KMS-11 (cell line): Measurements from ENCODE around the gene RNASE9.
"Not testable (repeated sequence)": the region's sequence is repeated elsewhere in the genome, so short reads cannot be mapped to it uniquely, and the experiment has no call there.

Source experiments
- H2AFZ ChIP-seq: fragments of 200-600 bp; sonication (generic); 2 replicates; pipeline ENCODE4 v1.6.1; 2016; ENCODE audit warnings: antibody characterized with exemption, mixed run types, low read depth
- H3K27ac ChIP-seq: fragments of 200-600 bp; sonication (generic); 2 replicates; pipeline ENCODE4 v1.6.1; 2016; ENCODE audit warnings: mild to moderate bottlenecking, mixed run types
- H3K27me3 ChIP-seq: fragments of 200-600 bp; sonication (generic); 2 replicates; pipeline ENCODE4 v1.6.1; 2017; ENCODE audit warnings: mild to moderate bottlenecking, low read depth, mixed run types, moderate library complexity; ENCODE audit not compliant: insufficient read depth
- H3K36me3 ChIP-seq: fragments of 200-600 bp; sonication (generic); 2 replicates; pipeline ENCODE4 v1.6.1; 2017; ENCODE audit warnings: mild to moderate bottlenecking, mixed run types; ENCODE audit not compliant: insufficient read depth
- H3K4me1 ChIP-seq: fragments of 200-600 bp; sonication (generic); 2 replicates; pipeline ENCODE4 v1.6.1; 2016; ENCODE audit warnings: mild to moderate bottlenecking, low read depth, mixed run types; ENCODE audit not compliant: poor library complexity, severe bottlenecking
- H3K4me2 ChIP-seq: fragments of 200-600 bp; sonication (generic); 2 replicates; pipeline ENCODE4 v1.7.0; 2016; ENCODE audit warnings: mild to moderate bottlenecking, mixed run types
- H3K4me3 ChIP-seq: fragments of 200-600 bp; sonication (generic); IDR thresholded peaks from 2 replicates; pipeline ENCODE4 v1.6.1; 2017; ENCODE audit warnings: low read depth, low read length, mixed read lengths; ENCODE audit not compliant: insufficient read depth
- H3K79me2 ChIP-seq: fragments of 200-600 bp; sonication (generic); 2 replicates; pipeline ENCODE4 v1.6.1; 2016; ENCODE audit warnings: low read depth, mixed run types; ENCODE audit not compliant: insufficient read depth
- H3K9ac ChIP-seq: fragments of 200-600 bp; sonication (generic); 2 replicates; pipeline ENCODE4 v1.6.1; 2016; ENCODE audit warnings: mild to moderate bottlenecking, mixed run types
- H4K20me1 ChIP-seq: fragments of 200-600 bp; sonication (generic); 2 replicates; pipeline ENCODE4 v1.6.1; 2016; ENCODE audit warnings: mild to moderate bottlenecking, mixed run types; ENCODE audit not compliant: insufficient read depth
- TF ChIP-seq, protein P1 (sequence below): fragments of 200-600 bp; sonication (generic); conservative IDR thresholded peaks from 2 replicates; pipeline ENCODE4 v1.6.1; 2017; ENCODE audit warnings: low read depth, mild to moderate bottlenecking, antibody characterized with exemption, low read length, moderate library complexity, mixed read lengths

Gene RNASE9

DNA sequence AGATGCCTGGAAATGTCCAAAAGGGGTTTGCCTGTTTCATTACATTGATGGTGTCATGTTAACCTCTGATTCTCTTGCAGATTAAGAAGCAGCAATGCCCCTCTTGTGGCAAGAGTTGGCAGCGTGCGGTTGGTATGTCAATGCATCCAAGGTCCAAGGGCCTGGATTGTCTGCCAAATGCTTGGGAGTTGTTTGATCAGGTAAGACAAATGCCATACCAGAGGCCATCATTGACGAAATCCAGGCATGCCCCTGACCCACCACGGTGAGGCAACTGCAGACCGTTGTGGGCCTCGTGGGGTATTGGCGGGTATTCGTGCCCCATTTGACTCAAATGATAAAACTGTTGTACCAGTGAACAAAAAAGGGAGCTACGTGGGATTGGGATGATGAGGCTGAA is 41.7 kb upstream of the RNASE9 start:
- Histone ChIP-seq H3K36me3 (no peaks in the 10 kb centered on the region), H3K9ac (no peak overlapping the region), H3K4me3 (no peak overlapping the region), H2AFZ (no peak overlapping the region), H3K4me2 (no peak overlapping the region), H3K4me1 (no peaks in the 10 kb centered on the region), H3K27me3 (no peaks in the 10 kb centered on the region), H3K79me2 (no peaks in the 10 kb centered on the region), H4K20me1 (no peaks in the 10 kb centered on the region), H3K27ac (no peak overlapping the region)
- TF ChIP-seq, protein P1, sequence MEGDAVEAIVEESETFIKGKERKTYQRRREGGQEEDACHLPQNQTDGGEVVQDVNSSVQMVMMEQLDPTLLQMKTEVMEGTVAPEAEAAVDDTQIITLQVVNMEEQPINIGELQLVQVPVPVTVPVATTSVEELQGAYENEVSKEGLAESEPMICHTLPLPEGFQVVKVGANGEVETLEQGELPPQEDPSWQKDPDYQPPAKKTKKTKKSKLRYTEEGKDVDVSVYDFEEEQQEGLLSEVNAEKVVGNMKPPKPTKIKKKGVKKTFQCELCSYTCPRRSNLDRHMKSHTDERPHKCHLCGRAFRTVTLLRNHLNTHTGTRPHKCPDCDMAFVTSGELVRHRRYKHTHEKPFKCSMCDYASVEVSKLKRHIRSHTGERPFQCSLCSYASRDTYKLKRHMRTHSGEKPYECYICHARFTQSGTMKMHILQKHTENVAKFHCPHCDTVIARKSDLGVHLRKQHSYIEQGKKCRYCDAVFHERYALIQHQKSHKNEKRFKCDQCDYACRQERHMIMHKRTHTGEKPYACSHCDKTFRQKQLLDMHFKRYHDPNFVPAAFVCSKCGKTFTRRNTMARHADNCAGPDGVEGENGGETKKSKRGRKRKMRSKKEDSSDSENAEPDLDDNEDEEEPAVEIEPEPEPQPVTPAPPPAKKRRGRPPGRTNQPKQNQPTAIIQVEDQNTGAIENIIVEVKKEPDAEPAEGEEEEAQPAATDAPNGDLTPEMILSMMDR, result no peak

DNA sequence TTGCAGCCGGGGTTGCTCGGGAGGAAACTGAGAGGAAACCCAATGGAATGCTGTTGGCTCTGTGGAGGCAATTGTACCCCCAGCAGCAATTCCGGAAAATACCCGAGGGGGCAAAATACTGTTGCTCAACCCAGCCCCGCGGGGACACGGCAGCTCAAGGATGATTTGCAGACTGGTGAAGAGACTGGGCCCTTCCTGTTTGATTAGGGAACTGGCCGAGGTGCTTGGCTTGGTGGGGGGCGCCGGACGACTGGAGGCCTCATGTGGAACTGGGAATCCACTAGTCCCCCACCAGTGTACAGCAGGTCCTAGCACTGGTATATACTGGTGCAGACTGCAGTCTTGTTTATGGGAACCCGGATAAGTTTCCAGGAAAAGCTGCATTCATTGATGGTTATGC is 40.7 kb upstream of the RNASE9 start:
- Histone ChIP-seq H3K4me3 (no peak overlapping the region), H3K9ac (no peak overlapping the region), H3K4me2 (no peak overlapping the region), H3K79me2 (no peaks in the 10 kb centered on the region), H4K20me1 (no peaks in the 10 kb centered on the region), H2AFZ (no peak overlapping the region), H3K4me1 (no peaks in the 10 kb centered on the region), H3K27me3 (no peaks in the 10 kb centered on the region), H3K27ac (no peak overlapping the region), H3K36me3 (no peaks in the 10 kb centered on the region)
- TF ChIP-seq, protein P1, result no peak

DNA sequence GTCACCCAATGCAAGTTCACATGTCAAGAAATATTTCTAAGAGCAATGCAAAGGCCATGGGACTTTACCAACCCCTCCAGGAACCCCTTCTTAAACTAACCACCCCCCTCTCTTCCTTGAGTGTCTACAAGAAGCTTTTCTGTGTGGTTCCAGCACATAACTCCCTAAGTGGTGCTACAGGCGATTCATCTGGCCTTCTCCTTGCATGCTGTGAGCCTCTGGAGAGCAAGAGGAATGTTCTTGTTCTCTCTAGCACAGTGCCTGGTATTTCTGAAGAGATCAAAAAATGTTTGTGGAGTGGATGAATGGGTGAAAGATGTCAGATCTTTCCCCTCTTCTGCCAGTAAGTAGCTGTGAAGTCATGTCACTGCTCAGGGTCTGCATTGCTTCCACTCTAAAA is 36.3 kb upstream of the RNASE9 start:
- H3K4me3 ChIP-seq, result no peak overlapping the region
- TF ChIP-seq, protein P1, result no peak
- H4K20me1 ChIP-seq, result no peaks in the 10 kb centered on the region
- no peak overlapping the region for H3K27ac ChIP-seq
- no peaks in the 10 kb centered on the region for H3K36me3 ChIP-seq
- no peaks in the 10 kb centered on the region for H3K79me2 ChIP-seq
- H3K27me3 ChIP-seq, result no peaks in the 10 kb centered on the region
- no peak overlapping the region for H3K9ac ChIP-seq
- no peaks in the 10 kb centered on the region for H3K4me1 ChIP-seq
- H2AFZ ChIP-seq, result no peak overlapping the region
- no peak overlapping the region for H3K4me2 ChIP-seq

DNA sequence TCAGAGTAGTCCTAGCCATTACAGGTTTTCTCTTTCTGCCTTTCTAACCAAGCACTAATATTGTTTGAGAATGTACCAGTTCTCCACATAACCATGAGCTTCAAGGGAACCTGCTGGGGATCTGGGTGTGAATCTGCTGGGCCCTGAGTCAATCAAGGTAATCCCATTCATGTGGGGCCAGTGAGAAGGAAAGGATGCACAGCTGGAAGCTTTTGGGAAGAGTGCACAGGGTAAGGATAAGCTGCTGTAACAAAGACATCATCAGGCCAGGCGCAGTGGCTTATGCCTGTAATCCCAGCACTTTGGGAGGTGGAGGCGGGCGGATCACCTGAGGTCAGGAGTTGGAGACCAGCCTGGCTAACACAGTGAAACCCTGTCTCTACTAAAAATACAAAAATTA is 34.9 kb upstream of the RNASE9 start:
- H3K9ac ChIP-seq, H3K4me3 ChIP-seq, H3K79me2 ChIP-seq, H2AFZ ChIP-seq, H3K27ac ChIP-seq, H3K4me1 ChIP-seq, H3K36me3 ChIP-seq, H3K27me3 ChIP-seq, H4K20me1 ChIP-seq, H3K4me2 ChIP-seq: not testable (repeated sequence)

DNA sequence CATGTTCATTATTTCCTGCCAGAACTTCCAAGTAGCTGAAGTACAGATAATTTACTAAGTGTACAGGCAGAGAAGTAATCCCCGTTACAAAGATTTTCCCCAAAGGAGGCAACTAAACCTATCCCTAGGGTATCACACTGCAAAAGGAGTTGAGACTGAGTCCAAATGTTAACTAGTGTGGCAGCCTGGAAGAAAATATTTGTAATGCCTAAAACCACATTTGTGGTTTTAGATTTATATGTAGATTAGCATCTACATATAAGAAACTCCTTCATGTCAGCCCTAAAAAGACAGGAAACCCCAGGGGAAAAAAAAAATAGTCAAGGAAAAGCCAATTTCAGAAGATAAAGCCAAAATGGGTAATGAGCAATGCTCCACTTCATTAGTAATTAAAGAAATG is 31.7 kb upstream of the RNASE9 start:
- no peak overlapping the region for H3K4me2 ChIP-seq
- H3K4me3 ChIP-seq, result no peak overlapping the region
- no peak overlapping the region for H3K9ac ChIP-seq
- no peaks in the 10 kb centered on the region for H3K36me3 ChIP-seq
- no peaks in the 10 kb centered on the region for H3K4me1 ChIP-seq
- TF ChIP-seq, protein P1, result no peak
- no peaks in the 10 kb centered on the region for H4K20me1 ChIP-seq
- no peaks in the 10 kb centered on the region for H3K27me3 ChIP-seq
- no peak overlapping the region for H2AFZ ChIP-seq
- H3K79me2 ChIP-seq, result no peaks in the 10 kb centered on the region
- H3K27ac ChIP-seq, result no peak overlapping the region
